Measurements from ENCODE around the gene EAF2. TPM values are rescaled to one million over a fixed set of nuclear protein-coding genes. Genes with fewer than 3 reads are reported as not detected.
A peak's percentile ranks its signal among the peaks of the same experiment; 100 is the strongest.

The EAF2 gene
- polyA plus RNA-seq, 1 experiment = 2.5 TPM

GRCh38 chr3:121818578-121818977 lies 16.4 kb upstream of the EAF2 start:
- H3K27ac ChIP-seq (ENCODE audit: low read depth, low read length) = no peak overlapping the region
- no peaks in the 10 kb centered on the region for H3K9me3 ChIP-seq (ENCODE audit: control insufficient read depth, insufficient read depth, low read length)
- H3K27me3 ChIP-seq (ENCODE audit: control insufficient read depth, insufficient read depth, low read length) = no peaks in the 10 kb centered on the region
- no peak overlapping the region for H3K4me3 ChIP-seq (ENCODE audit: low read depth, low read length)
- CTCF ChIA-PET = no interaction called here
- POLR2A ChIA-PET = no interaction called here
- DNase-seq (ENCODE audit: low read depth, low spot score) = no peak
- TF ChIP-seq CTCF (IDR thresholded peaks at IDR 0.05; ENCODE audit: low read depth, low read length) = no peak

- DNase-seq (ENCODE audit: low read depth, low spot score) = no peak
- Histone ChIP-seq H3K27me3 (ENCODE audit: control insufficient read depth, insufficient read depth, low read length) (no peaks in the 10 kb centered on the region), H3K27ac (ENCODE audit: low read depth, low read length) (no peak overlapping the region), H3K9me3 (ENCODE audit: control insufficient read depth, insufficient read depth, low read length) (no peaks in the 10 kb centered on the region), H3K4me3 (ENCODE audit: low read depth, low read length) (no peak overlapping the region)
- no peak for TF ChIP-seq CTCF (IDR thresholded peaks at IDR 0.05; ENCODE audit: low read depth, low read length)
- ChIA-PET CTCF (no interaction called here), POLR2A (no interaction called here)
Measured at GRCh38 chr3:121819236-121819635, 15.8 kb upstream of the EAF2 start.

GRCh38 chr3:121821421-121822199 lies 13.4 kb upstream of the EAF2 start:
- H3K27me3 ChIP-seq (ENCODE audit: control insufficient read depth, insufficient read depth, low read length) = no peaks in the 10 kb centered on the region
- H3K4me3 ChIP-seq (ENCODE audit: low read depth, low read length) = no peak overlapping the region
- CTCF ChIA-PET = no interaction called here
- no peak for TF ChIP-seq CTCF (IDR thresholded peaks at IDR 0.05; ENCODE audit: low read depth, low read length)
- POLR2A ChIA-PET = no interaction called here
- no peak overlapping the region for H3K27ac ChIP-seq (ENCODE audit: low read depth, low read length)
- DNase-seq (ENCODE audit: low read depth, low spot score) = no peak
- H3K9me3 ChIP-seq (ENCODE audit: control insufficient read depth, insufficient read depth, low read length) = no peaks in the 10 kb centered on the region

GRCh38 chr3:121822973-121823372 lies 12.0 kb upstream of the EAF2 start:
- ChIA-PET POLR2A (no interaction called here), CTCF (no interaction called here)
- TF ChIP-seq CTCF (IDR thresholded peaks at IDR 0.05; ENCODE audit: low read depth, low read length) = no peak
- H3K9me3 ChIP-seq (ENCODE audit: control insufficient read depth, insufficient read depth, low read length) = no peaks in the 10 kb centered on the region
- H3K4me3 ChIP-seq (ENCODE audit: low read depth, low read length) = no peak overlapping the region
- no peak overlapping the region for H3K27ac ChIP-seq (ENCODE audit: low read depth, low read length)
- no peak for DNase-seq (ENCODE audit: low read depth, low spot score)
- no peaks in the 10 kb centered on the region for H3K27me3 ChIP-seq (ENCODE audit: control insufficient read depth, insufficient read depth, low read length)

- Histone ChIP-seq H3K4me3 (ENCODE audit: low read depth, low read length) (peak overlapping the region; percentile 88), H3K27ac (ENCODE audit: low read depth, low read length) (peak overlapping the region; percentile 69), H3K9me3 (ENCODE audit: control insufficient read depth, insufficient read depth, low read length) (no peaks in the 10 kb centered on the region), H3K27me3 (ENCODE audit: control insufficient read depth, insufficient read depth, low read length) (no peaks in the 10 kb centered on the region)
- ChIA-PET POLR2A (no interaction called here), CTCF (interaction anchor here (1.1 kb wide), 1 partner anchor 14 kb away, joined by 4 read pairs; no protein-coding TSS in a partner anchor)
- TF ChIP-seq CTCF (IDR thresholded peaks at IDR 0.05; ENCODE audit: low read depth, low read length) = no peak
- DNase-seq (ENCODE audit: low read depth, low spot score) = no peak
Measured at GRCh38 chr3:121834157-121834670, 795 bp upstream of the EAF2 start.
